ENCODE measurements around the gene CCN2.

DNA sequence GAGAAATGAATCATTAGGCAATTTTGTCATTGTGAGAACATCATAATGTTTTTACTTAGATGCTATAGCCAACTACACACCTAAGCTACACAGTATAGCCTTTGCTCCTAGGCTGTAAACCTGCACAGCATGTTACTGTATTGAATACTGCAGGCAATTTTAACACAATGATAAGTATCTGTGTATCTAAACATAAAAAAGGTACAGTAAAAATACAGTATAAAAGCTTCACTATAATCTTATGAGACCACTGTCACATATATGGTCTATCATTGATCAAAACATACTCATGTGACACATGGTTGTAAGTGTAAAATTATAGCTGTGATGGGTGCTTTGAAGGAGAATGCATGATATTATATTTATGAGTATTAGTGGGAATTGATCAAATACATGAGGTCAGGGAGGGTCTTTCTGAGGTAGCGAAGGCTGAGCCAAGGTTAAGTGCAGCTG is 29.2 kb upstream of the CCN2 start:
- no peak for TF ChIP-seq POLR2A (IDR thresholded peaks at IDR 0.05; ENCODE audit: low read depth, low read length)
- no peak for TF ChIP-seq POU2F2 (IDR thresholded peaks at IDR 0.05; ENCODE audit: low read depth, low read length)
- TF ChIP-seq TAF1 (IDR thresholded peaks at IDR 0.05; ENCODE audit: low read depth, low read length), result no peak

Measured in GM12891 (cell line).